K562 (cell line): ENCODE data around the gene KCNN4. TPM values are rescaled to one million over a fixed set of nuclear protein-coding genes. Genes with fewer than 3 reads are reported as not detected.
A peak's percentile ranks its signal among the peaks of the same experiment; 100 is the strongest.

ENCODE experiments used
- ARID1B ChIP-seq: fragments of 450-650 bp; IDR thresholded peaks from 2 replicates; pipeline ENCODE4 v1.6.1; 2016; ENCODE audit warnings: antibody characterized with exemption, mild to moderate bottlenecking, inconsistent platforms
- CBX2 ChIP-seq: fragments of 200-600 bp; sonication (generic); IDR thresholded peaks from one replicate; pipeline ENCODE4 v1.6.1; 2012; ENCODE audit warnings: mild to moderate bottlenecking, low read length, inconsistent platforms; ENCODE audit not compliant: insufficient read depth, poor library complexity, severe bottlenecking
- CXXC5 ChIP-seq: fragments of 250-450 bp; sonication (Bioruptor Pico); IDR thresholded peaks from 2 replicates; pipeline ENCODE4 v1.8.0; 2022; ENCODE audit warnings: inconsistent platforms, mild to moderate bottlenecking, moderate library complexity
- ETV5 ChIP-seq: sonication (generic); formaldehyde crosslinking; IDR thresholded peaks from 2 replicates; pipeline ENCODE4 v1.4.0; 2020; ENCODE audit warnings: low read depth, mild to moderate bottlenecking, missing genetic modification reagents
- JUND ChIP-seq, 2 experiments: IDR thresholded peaks; 2 replicates in 1 of 2; 3 replicates in 1 of 2; pipeline ENCODE4 v1.6.1; 2011; ENCODE audit warnings: borderline replicate concordance in 2 of 2, low read depth in 2 of 2, low read length in 2 of 2, improper control_type of control experiment in 1 of 2, missing biosample characterization in 1 of 2, missing genetic modification characterization in 1 of 2, missing genetic modification reagents in 1 of 2
- KDM1A ChIP-seq, 2 experiments: fragments of 450-650 bp; IDR thresholded peaks; 2 replicates each; pipeline ENCODE4 v1.6.1; 2016; ENCODE audit warnings: mild to moderate bottlenecking in 2 of 2
- MAX ChIP-seq: sonication (generic); formaldehyde crosslinking; IDR thresholded peaks from 2 replicates; pipeline ENCODE4 v1.9.0; 2022; ENCODE audit warnings: mild to moderate bottlenecking, missing genetic modification reagents
- MAZ ChIP-seq, 2 experiments: fragments of 450-650 bp in 1 of 2; sonication (generic) in 1 of 2; formaldehyde crosslinking; IDR thresholded peaks in 1 of 2; conservative IDR thresholded peaks in 1 of 2; 2 replicates each; pipeline versions ENCODE4 v1.4.0 to v1.5.0; 2020; ENCODE audit warnings: mild to moderate bottlenecking in 1 of 2, missing genetic modification reagents in 1 of 2
- MEF2A ChIP-seq: IDR thresholded peaks from 2 replicates; pipeline ENCODE4 v1.6.1; 2011; ENCODE audit warnings: low read depth, mild to moderate bottlenecking, low read length, moderate library complexity; ENCODE audit not compliant: control insufficient read depth
- NFE2 ChIP-seq: IDR thresholded peaks from 2 replicates; pipeline ENCODE4 v1.6.1; 2014; ENCODE audit warnings: antibody characterized with exemption, low read depth
- NFIX ChIP-seq: fragments of 250-450 bp; sonication (Bioruptor Pico); IDR thresholded peaks from 2 replicates; pipeline ENCODE4 v1.4.0; 2020; ENCODE audit warnings: low read depth, mild to moderate bottlenecking, moderate library complexity
- NR3C1 ChIP-seq: sonication (generic); formaldehyde crosslinking; IDR thresholded peaks from 2 replicates; pipeline ENCODE4 v1.8.1; 2022; ENCODE audit warnings: missing genetic modification reagents
- RBBP5 ChIP-seq: fragments of 200-600 bp; sonication (generic); IDR thresholded peaks from 2 replicates; pipeline ENCODE4 v1.6.1; 2012; ENCODE audit warnings: borderline replicate concordance, mild to moderate bottlenecking, low read length, control low read depth, inconsistent platforms; ENCODE audit not compliant: insufficient read depth, poor library complexity, severe bottlenecking
- RCOR1 ChIP-seq, 2 experiments: IDR thresholded peaks; 2 replicates each; pipeline ENCODE4 v1.6.1; 2012; ENCODE audit warnings: low read depth in 2 of 2, low read length in 2 of 2, borderline replicate concordance in 1 of 2, improper control_type of control experiment in 1 of 2
- SMARCC2 ChIP-seq: fragments of 450-650 bp; IDR thresholded peaks from 2 replicates; pipeline ENCODE4 v1.6.1; 2017; ENCODE audit warnings: antibody characterized with exemption, moderate library complexity, mild to moderate bottlenecking, low read depth
- SMARCE1 ChIP-seq: fragments of 450-650 bp; IDR thresholded peaks from 2 replicates; pipeline ENCODE4 v1.7.1; 2016; ENCODE audit warnings: mild to moderate bottlenecking
- TCF3 ChIP-seq: sonication (generic); formaldehyde crosslinking; IDR thresholded peaks from 2 replicates; pipeline ENCODE4 v1.4.0; 2020; ENCODE audit warnings: mild to moderate bottlenecking, missing genetic modification reagents
- THAP7 ChIP-seq: fragments of 250-450 bp; sonication (Bioruptor Pico); IDR thresholded peaks from 2 replicates; pipeline ENCODE4 v1.5.0; 2021
- ZBTB1 ChIP-seq: sonication (generic); formaldehyde crosslinking; IDR thresholded peaks from 2 replicates; pipeline ENCODE4 v1.8.1; 2023; ENCODE audit warnings: missing genetic modification reagents, low read depth, mild to moderate bottlenecking, borderline replicate concordance
- ZBTB33 ChIP-seq: sonication (generic); formaldehyde crosslinking; IDR thresholded peaks from 2 replicates; pipeline ENCODE4 v1.8.1; 2023; ENCODE audit warnings: mild to moderate bottlenecking, missing genetic modification reagents
- ZFX ChIP-seq: sonication (generic); formaldehyde crosslinking; IDR thresholded peaks from 2 replicates; pipeline ENCODE4 v1.8.0; 2022; ENCODE audit warnings: mild to moderate bottlenecking, missing genetic modification reagents, moderate library complexity
- ZKSCAN1 ChIP-seq: fragments of 150-350 bp; IDR thresholded peaks from 2 replicates; pipeline ENCODE4 v1.6.1; 2016; ENCODE audit warnings: low read depth, low read length
- ZNF24 ChIP-seq: fragments of 450-650 bp; IDR thresholded peaks from 2 replicates; pipeline ENCODE4 v1.6.1; 2016
- ZNF263 ChIP-seq: sonication (generic); formaldehyde crosslinking; IDR thresholded peaks from 2 replicates; pipeline ENCODE4 v1.8.0; 2022; ENCODE audit warnings: mild to moderate bottlenecking, missing genetic modification reagents, borderline replicate concordance
- polyA plus RNA-seq, 8 experiments: library from polyadenylated mRNA; depleted of rRNA in 4 of 8; stranded (reverse) in 5 of 8; unstranded in 3 of 8; fragments of >200 nt; fragmentation: Nextera tagmentation in 2 of 8; fragmentation: Illumina TruSeq in 1 of 8; extraction: Ambion mirVana in 2 of 8; extraction: Trizol in 1 of 8; gene quantifications; 2 replicates each; pipeline versions ENCODE4 v1.2.1 to v1.2.3, GENCODE V29; 2011 to 2014; ENCODE audit warnings: inconsistent platforms in 1 of 8, missing spikeins in 1 of 8
- total RNA-seq, 7 experiments: library from RNA; depleted of rRNA in 6 of 7; stranded (reverse); fragments of >200 nt in 6 of 7; fragmentation: Illumina TruSeq in 2 of 7; extraction: Trizol in 2 of 7; gene quantifications; 2 replicates each; pipeline versions ENCODE4 v1.2.1 to v1.2.3, GENCODE V29; 2011 to 2021; ENCODE audit warnings: low replicate concordance in 1 of 7

KCNN4 gene
- total and polyA plus RNA-seq, 9 of the 15 experiments (the other 6 are each of a cell fraction or from before 2014, with no cell fraction given): 0.53 to 37.7 (median 25.9) TPM

- TF ChIP-seq ZBTB33 (CRISPR knock-in tag) (no peak), CBX2 (no peak), NR3C1 (no peak), NFE2 (peak; percentile 49; the same call in 1 of the 2 replicates), THAP7 (no peak), ETV5 (CRISPR knock-in tag) (peak; percentile 81), CXXC5 (CRISPR knock-in tag) (peak; percentile 25; the same call in 1 of the 2 replicates), NFIX (CRISPR knock-in tag) (no peak), MAZ (CRISPR knock-in tag; conservative IDR thresholded peaks at IDR 0.05 in 1 of 2, IDR thresholded peaks at IDR 0.05 in 1 of 2) (peak; percentile 15 to 32; a peak in 2 of 4 replicates), ZNF263 (CRISPR knock-in tag) (peak; percentile 70; the same call in 1 of the 2 replicates), TCF3 (CRISPR knock-in tag) (peak; percentile 38; the same call in 1 of the 2 replicates), MEF2A (peak; percentile 56; the same call in 1 of the 2 replicates), MAX (CRISPR knock-in tag) (peak; percentile 37; the same call in 1 of the 2 replicates), RBBP5 (peak; percentile 30), ZBTB1 (peak; percentile 61; the same call in 1 of the 2 replicates), ZNF24 (peak; percentile 68; the same call in 1 of the 2 replicates), ZKSCAN1 (peak; percentile 94), ARID1B (peak; percentile 60; the same call in 1 of the 2 replicates), SMARCE1 (peak; percentile 62), JUND (IDR thresholded peaks at IDR 0.05; ENCODE audit: borderline replicate concordance, low read depth, low read length) (peak; percentile 84), JUND (tag; IDR thresholded peaks at IDR 0.05; ENCODE audit: borderline replicate concordance, low read depth, low read length) (peak; percentile 49; the same call in 1 of the 3 replicates), SMARCC2 (0 out of 2 replicates have a peak, but pooled peaks have one; percentile 45), KDM1A (IDR thresholded peaks at IDR 0.05) (peak; percentile 63 to 68; a peak in 3 of 4 replicates), ZFX (CRISPR knock-in tag) (peak; percentile 48; the same call in 1 of the 2 replicates), RCOR1 (IDR thresholded peaks at IDR 0.05; ENCODE audit: borderline replicate concordance in 1 of 2, low read depth in 2 of 2, low read length in 2 of 2) (0 out of 4 replicates have a peak, but pooled peaks of 1 of the 2 experiments have one; percentile 61)
These were observed 15.5 kb downstream of the KCNN4 start (continued) for GRCh38 chr19:43765109-43765876.
